NCI-H2107 treated with DMSO at 0.1 percent for 48 hours (cell line): ENCODE results near the gene DPH3.

Source experiments
- DNase-seq: peaks from one replicate; lab custom pipeline; 2025; ENCODE audit not compliant: unreplicated experiment; lab: John Stamatoyannopoulos, UW

DPH3 gene

DNA sequence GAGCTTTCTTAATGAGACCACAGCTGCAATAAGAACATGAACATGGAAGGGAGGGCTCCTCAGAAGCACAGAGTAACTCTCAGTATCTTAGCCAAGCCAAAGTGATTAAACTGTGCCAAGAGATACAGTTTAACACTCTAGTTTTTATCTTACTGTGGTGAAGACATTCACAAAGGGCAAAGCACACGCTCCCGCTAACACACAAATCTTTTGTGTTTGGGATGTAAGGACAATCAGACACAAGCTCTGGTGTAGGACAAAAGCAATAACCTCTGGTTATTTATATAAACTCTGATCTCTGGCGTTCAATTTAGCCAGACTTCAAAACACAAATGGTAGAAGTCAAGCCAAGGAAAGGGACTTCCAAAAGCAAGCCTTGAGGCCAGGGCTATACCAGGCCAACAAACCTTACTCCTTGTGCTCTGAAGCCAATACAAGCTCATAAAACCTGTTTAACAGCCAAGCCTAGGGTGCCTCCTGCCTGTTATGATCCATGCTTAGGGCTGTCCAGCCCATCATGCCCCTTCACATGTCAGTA, 27.8 kb downstream of the DPH3 start:
- no peak for DNase-seq

DNA sequence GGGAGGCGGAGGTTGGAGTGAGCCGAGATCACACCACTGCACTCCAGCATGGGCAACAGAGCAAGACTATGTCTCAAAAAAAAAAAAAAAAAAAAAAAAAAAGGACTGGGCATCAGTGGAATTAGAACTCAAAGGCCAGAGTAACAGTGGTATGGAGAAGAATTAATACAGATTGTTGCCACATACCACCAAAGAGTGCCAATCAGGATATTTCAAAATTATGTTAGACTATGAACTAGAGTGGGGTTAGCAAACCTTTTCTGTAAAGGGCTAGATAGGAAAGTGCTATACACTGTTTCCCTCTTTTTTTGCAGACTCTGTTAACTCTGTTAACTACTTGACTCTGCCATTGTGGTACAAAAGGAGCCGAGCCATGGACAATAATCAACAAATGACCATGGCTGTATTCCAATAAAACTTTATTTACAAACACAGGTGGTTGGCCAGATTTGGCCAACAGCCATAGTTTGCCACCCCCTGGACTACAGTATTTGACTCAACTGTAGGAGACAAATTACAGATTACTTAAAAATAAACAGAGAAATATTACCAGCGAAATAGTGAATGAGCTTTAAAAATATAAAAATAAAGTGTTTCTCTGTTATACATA, 28.6 kb downstream of the DPH3 start:
- DNase-seq, result no peak

DNA sequence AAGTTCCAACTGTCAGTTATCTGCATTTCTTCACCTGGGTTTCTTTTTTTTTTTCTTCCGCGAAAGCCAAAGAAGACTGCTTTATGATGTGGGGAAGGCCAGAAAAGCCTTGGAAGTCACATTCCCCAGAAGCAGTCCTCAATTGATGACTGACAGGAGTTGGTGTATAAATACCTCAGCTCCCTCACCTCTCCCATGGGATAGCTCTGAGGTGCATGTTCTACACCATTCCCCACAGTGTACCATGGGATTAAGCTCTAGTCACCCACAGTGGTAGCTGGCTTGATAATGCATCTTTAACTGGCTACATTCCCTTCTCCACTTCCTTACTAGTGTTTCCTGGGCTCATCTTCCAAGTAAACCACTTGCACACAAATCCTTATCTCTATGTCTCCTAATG, 30.5 kb downstream of the DPH3 start:
- no peak for DNase-seq

DNA sequence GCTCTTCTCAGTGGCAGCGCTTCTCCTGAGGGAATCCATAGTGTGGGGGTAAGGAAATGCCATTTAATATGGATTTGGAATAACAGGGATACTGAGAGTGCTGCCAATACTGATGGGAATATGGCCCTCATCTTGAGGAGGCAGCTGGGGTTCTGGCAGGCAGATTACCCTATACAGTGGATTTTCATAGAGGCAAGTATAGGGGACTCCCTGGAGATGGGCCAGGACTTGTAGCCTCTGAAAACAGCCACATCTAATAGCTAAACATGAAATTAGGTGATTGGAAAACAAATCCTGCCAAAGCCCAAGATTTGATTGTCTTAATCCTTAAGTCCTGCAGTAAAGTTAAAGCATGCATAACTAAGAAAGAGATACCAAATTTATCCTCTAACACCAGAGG, 30.9 kb downstream of the DPH3 start:
- no peak for DNase-seq

DNA sequence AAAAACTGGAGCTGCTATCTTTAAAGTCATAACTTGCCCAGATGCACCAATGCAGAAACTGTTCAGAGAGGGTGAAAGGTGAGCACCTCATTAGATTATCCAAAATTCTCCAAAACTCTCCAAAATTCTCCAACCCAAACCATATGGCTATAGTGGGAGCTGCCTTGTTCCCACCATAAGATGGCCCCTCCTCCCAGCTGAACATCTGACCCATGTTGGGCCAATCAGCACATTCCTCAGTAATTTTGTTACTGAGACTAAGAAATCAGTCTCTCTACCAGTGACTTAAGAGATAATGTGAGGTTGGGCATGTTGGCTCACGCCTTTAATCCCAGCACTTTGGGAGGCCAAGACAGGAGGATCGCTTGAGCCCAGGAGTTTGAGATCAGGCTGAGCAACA, 32.8 kb downstream of the DPH3 start:
- DNase-seq, result no peak

DNA sequence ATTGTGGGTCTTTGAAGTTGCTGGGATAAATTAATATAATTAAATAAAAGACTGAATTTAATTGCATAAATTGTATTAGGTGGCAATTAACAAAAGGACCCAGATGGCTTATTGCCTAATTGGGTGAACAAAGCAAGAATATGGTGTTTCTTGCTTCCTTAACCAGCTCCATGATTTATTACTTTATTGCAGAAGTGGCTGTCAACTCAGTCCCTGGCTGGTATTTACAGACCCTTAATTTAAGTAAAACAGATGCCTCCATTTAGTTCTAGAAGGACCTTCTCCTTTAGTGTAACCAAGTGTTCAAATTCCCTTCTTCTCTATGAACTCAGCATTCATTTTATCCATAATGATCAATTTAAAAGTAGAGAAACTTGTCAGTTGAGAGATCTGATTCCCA, 35.1 kb downstream of the DPH3 start:
- no peak for DNase-seq

DNA sequence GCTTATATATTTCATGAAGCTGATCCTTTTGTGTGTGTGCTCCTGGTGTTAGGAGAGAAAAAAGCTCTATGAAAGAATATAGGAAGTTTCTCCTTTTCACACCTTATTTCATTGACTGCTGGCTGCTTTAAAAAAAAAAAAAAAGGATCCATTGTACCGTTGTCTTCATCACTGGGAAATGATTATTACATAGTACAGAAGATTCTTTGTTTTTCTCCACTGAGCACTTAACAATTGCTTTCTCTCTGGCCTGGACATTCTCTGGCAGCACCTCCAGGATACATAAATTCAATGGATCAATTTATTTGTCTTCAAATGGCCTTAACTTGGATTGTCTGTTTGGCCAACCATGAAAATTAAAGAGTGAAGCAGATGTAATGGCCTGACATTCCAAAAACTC, 37.2 kb downstream of the DPH3 start:
- no peak for DNase-seq

GRCh38 chr3:16224325-16224724, 40.4 kb downstream of the DPH3 start:
- no peak for DNase-seq

- DNase-seq, result no peak
Measured at GRCh38 chr3:16222547-16222946, 42.2 kb downstream of the DPH3 start.

DNA sequence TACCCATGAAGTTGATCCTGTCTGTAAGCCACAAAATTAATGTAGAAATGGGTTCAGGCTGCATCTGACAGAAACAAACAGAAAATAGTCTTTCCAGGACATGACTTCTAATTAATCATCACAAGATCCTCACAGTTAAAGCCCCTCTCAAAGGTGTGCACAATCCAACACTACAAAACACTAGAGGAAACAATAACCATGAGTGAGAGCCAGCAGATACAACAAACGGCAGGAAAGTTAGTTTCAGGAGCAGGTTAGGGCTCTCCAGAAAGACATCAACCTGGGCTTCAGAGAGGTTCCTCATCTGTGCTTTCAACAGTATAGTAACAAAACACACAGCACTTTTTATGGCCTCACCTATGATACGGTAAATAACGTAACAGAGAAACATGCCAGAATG, 42.8 kb downstream of the DPH3 start:
- no peak for DNase-seq

DNA sequence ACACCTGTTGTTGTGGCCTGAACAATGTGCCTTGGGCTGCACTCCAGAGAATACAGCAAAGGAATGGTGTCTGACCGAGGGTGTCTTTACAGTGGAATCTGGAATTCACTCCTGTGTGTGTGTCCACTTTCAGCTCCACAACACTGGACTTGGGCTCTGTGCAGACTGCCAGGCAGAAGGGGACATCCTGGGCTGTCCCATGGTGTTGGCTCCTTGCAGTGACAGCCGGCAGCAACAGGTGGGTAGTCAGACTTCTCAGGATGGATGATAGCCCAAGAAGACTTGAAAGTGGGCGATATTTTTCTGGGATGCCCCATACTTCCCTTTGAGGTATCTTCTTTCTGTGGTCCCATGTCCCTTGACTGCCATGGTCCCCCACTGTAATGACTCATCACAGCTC, 45.0 kb downstream of the DPH3 start:
- DNase-seq, result no peak

DNA sequence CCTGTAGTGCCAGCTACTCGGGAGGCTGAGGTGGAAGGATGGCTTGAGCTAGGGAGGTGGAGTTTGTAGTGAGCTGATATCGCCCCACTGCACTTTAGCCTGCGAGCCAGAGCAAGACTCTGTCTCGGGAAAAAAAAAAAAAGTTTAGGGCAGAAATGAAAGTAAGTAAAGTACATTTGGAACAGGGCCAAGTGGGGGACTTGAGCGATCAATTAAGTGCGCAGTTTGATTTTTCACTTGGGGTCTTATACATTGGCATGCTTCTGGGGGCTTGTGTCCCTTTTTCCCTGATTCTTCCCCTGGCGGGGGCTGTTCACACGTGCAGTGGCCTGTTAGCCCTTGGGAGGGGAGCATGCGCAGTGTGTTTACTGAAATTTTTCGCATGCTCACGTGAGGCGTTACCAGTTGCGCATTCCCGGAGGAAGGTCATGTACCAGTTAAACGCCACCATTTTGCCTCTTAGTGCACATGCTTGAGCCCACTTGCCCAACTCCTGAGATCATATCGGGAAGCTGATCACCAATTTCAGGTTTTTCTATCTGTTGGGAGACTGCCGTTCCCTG, 48.3 kb downstream of the DPH3 start:
- no peak for DNase-seq

DNA sequence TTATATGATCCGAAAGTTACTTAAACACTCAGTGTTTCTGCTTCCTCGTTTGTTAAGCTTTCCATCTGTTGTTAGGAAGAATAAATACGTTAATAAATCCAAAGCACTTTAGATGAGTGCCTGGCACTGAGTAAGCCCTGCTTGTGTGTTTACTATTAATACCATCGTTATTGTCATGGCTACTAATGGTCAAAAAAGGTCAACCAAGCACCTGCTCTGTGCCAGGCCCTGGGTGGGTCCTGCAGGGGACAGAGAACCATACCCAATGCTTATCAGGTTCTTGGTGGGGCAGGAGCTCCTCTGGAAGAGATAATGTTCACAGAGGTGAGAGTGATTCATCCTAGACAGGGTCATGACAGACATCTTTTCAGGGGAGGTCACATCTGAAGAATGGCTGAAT, 50.4 kb downstream of the DPH3 start:
- no peak for DNase-seq

GRCh38 chr3:16211176-16211904, 53.4 kb downstream of the DPH3 start:
- DNase-seq, result no peak
